Tibial nerve (tissue), 4 donors: ENCODE data around the gene LRRC10B.

Source experiments
- CTCF ChIP-seq, 5 experiments: fragments of 200-600 bp in 3 of 5; fragments of 450-650 bp in 2 of 5; sonication (generic) in 3 of 5; IDR thresholded peaks; one replicate each; pipeline ENCODE4 v1.5.1; 2016 to 2019; ENCODE audit warnings: antibody characterized with exemption in 5 of 5, mild to moderate bottlenecking in 3 of 5, moderate library complexity in 2 of 5
- EP300 ChIP-seq, 2 donors: sonication (generic); formaldehyde crosslinking; IDR thresholded peaks; one replicate each; pipeline ENCODE4 v1.6.1; 2017; ENCODE audit warnings: antibody characterized with exemption in 2 of 2, mild to moderate bottlenecking in 1 of 2

- no peak for TF ChIP-seq EP300 (IDR thresholded peaks at IDR 0.05)
- TF ChIP-seq CTCF (IDR thresholded peaks at IDR 0.05) = no peak
Measured at GRCh38 chr11:61542705-61543104, 34.2 kb downstream of the LRRC10B start.
